IMR-90 (cell line): ENCODE measurements around the gene UBAC1. TPM values are rescaled to one million over a fixed set of nuclear protein-coding genes. Genes with fewer than 3 reads are reported as not detected.

Experiments
- ATAC-seq: fragments of 200-7000 bp; cut with Tn5 transposase; 2 replicates; pipeline ENCODE4 v1.9.1; 2020; ENCODE audit warnings: low read depth, mild to moderate bottlenecking, moderate library complexity
- BruUV-seq: library from RNA; stranded (reverse); fragments of 400-500 nt; replicated peaks from 2 replicates; lab custom pipeline; 2021; lab: Mats Ljungman, UMichigan
- CTCF ChIA-PET: fragments of 300-600 bp; formaldehyde crosslinking; extraction: SDS; loops from one replicate; lab custom pipeline; 2021; ENCODE audit warnings: antibody characterized with exemption; lab: Yijun Ruan, JAX
- POLR2A ChIA-PET: fragments of 300-600 bp; sonication (Branson Sonifier 250); formaldehyde crosslinking; loops from one replicate; lab custom pipeline; 2022; ENCODE audit warnings: antibody characterized with exemption; ENCODE audit not compliant: unreplicated experiment; lab: Charles Lee
- DNase-seq: peaks from one replicate; pipeline ENCODE4 v3.0.0; 2013
- H2AFZ ChIP-seq: replicated peaks from 2 replicates; pipeline ENCODE3; 2013; ENCODE audit warnings: low read length, mild to moderate bottlenecking; ENCODE audit not compliant: poor library complexity
- H2AK5ac ChIP-seq: 2 replicates; pipeline ENCODE4 v1.6.1; 2013; ENCODE audit warnings: low read depth, low read length, inconsistent platforms
- H2AK9ac ChIP-seq: replicated peaks from 2 replicates; pipeline ENCODE3; 2013; ENCODE audit warnings: mild to moderate bottlenecking, low read depth, low read length, moderate library complexity; ENCODE audit not compliant: poor library complexity
- H2BK120ac ChIP-seq: 2 replicates; pipeline ENCODE4 v1.6.1; 2013; ENCODE audit warnings: low read depth, low read length, inconsistent platforms
- H2BK15ac ChIP-seq: 3 replicates; pipeline ENCODE4 v1.6.1; 2013; ENCODE audit warnings: low read depth, low read length, inconsistent platforms
- H2BK20ac ChIP-seq: 2 replicates; pipeline ENCODE4 v1.6.1; 2013; ENCODE audit warnings: low read depth, mild to moderate bottlenecking, inconsistent platforms, low read length, moderate library complexity
- H2BK5ac ChIP-seq: 2 replicates; pipeline ENCODE4 v1.6.1; 2013; ENCODE audit warnings: mild to moderate bottlenecking, low read depth, low read length, inconsistent platforms; ENCODE audit not compliant: poor library complexity, severe bottlenecking
- H3K14ac ChIP-seq: replicated peaks from 2 replicates; pipeline ENCODE4 v1.6.1; 2013; ENCODE audit warnings: low read depth, low read length, inconsistent platforms
- H3K18ac ChIP-seq: 2 replicates; pipeline ENCODE4 v1.6.1; 2013; ENCODE audit warnings: low read depth, low read length, control low read depth
- H3K23ac ChIP-seq: 2 replicates; pipeline ENCODE4 v1.6.1; 2013; ENCODE audit warnings: low read depth, low read length, inconsistent platforms
- H3K27ac ChIP-seq: 2 replicates; pipeline ENCODE4 v1.5.1; 2013; ENCODE audit warnings: mild to moderate bottlenecking, control low read depth, low read length; ENCODE audit not compliant: insufficient read depth
- H3K27me3 ChIP-seq: 2 replicates; pipeline ENCODE4 v1.6.1; 2013; ENCODE audit warnings: low read length; ENCODE audit not compliant: control insufficient read depth, insufficient read depth
- H3K36me3 ChIP-seq: 2 replicates; pipeline ENCODE4 v1.6.1; 2013; ENCODE audit warnings: low read length, mixed read lengths; ENCODE audit not compliant: control insufficient read depth, insufficient read depth
- H3K4ac ChIP-seq: 2 replicates; pipeline ENCODE4 v1.6.1; 2013; ENCODE audit warnings: low read depth, low read length, inconsistent platforms
- H3K4me1 ChIP-seq: 2 replicates; pipeline ENCODE4 v1.6.1; 2013; ENCODE audit warnings: low read length, mixed read lengths; ENCODE audit not compliant: control insufficient read depth, insufficient read depth
- H3K4me2 ChIP-seq: 2 replicates; pipeline ENCODE4 v1.6.1; 2013; ENCODE audit warnings: low read depth, mild to moderate bottlenecking, control low read depth, low read length, moderate library complexity
- H3K4me3 ChIP-seq: 2 replicates; pipeline ENCODE4 v1.5.1; 2013; ENCODE audit warnings: low read depth, mild to moderate bottlenecking, control low read depth, low read length, moderate library complexity; ENCODE audit not compliant: insufficient read depth
- H3K56ac ChIP-seq: 2 replicates; pipeline ENCODE4 v1.6.1; 2013; ENCODE audit warnings: low read length, inconsistent platforms; ENCODE audit not compliant: insufficient read depth; ENCODE audit errors: extremely low read depth
- H3K79me1 ChIP-seq, 2 experiments: 2 replicates each; pipeline ENCODE4 v1.6.1; 2013; ENCODE audit warnings: low read length in 2 of 2, inconsistent platforms in 1 of 2, low read depth in 1 of 2
- H3K9ac ChIP-seq: 2 replicates; pipeline ENCODE4 v1.6.1; 2013; ENCODE audit warnings: low read depth, low read length, control low read depth
- H3K9me1 ChIP-seq: 2 replicates; pipeline ENCODE4 v1.6.1; 2013; ENCODE audit warnings: low read length, inconsistent platforms; ENCODE audit not compliant: insufficient read depth
- H3K9me3 ChIP-seq: 2 replicates; pipeline ENCODE4 v1.6.1; 2013; ENCODE audit warnings: low read length; ENCODE audit not compliant: control insufficient read depth, insufficient read depth
- H4K20me1 ChIP-seq: 2 replicates; pipeline ENCODE4 v1.6.1; 2013; ENCODE audit warnings: low read length, inconsistent platforms; ENCODE audit not compliant: insufficient read depth
- H4K5ac ChIP-seq: 2 replicates; pipeline ENCODE4 v1.6.1; 2013; ENCODE audit warnings: mild to moderate bottlenecking, low read depth, low read length, control low read depth
- H4K8ac ChIP-seq, 2 experiments: 2 replicates each; pipeline ENCODE4 v1.6.1; 2013; ENCODE audit warnings: low read depth in 2 of 2, low read length in 2 of 2, control low read depth in 1 of 2, inconsistent platforms in 1 of 2
- H4K91ac ChIP-seq: 2 replicates; pipeline ENCODE4 v1.6.1; 2013; ENCODE audit warnings: low read depth, low read length, inconsistent platforms; ENCODE audit not compliant: insufficient read depth
- CEBPB ChIP-seq: IDR thresholded peaks from 2 replicates; pipeline ENCODE4 v1.6.1; 2012; ENCODE audit warnings: low read depth, low read length, improper control_type of control experiment
- ELK1 ChIP-seq: fragments of 150-350 bp; IDR thresholded peaks from 2 replicates; pipeline ENCODE4 v1.6.1; 2016; ENCODE audit warnings: low read depth, mild to moderate bottlenecking, low read length, moderate library complexity, borderline replicate concordance
- whole genome bisulfite sequencing, 2 experiments: methylation state at CpG; one replicate each; pipeline versions ENCODE4 v1.1.5 to v1.1.7; 2013; ENCODE audit warnings: missing lambda C conversion rate in 2 of 2; ENCODE audit not compliant: insufficient read length in 1 of 2; ENCODE audit errors: extremely low coverage in 2 of 2; 5-methylcytosine and 5-hydroxymethylcytosine counted together
- dilution Hi-C: fragments of 300-500 bp; cut with HindIII; formaldehyde crosslinking; loops from one replicate; pipeline ENCODE4 v1.14.3; 2018; ENCODE audit warnings: low sequenced_read_pairs; ENCODE audit not compliant: unreplicated experiment
- in situ Hi-C: fragments of 300-500 bp; cut with MboI; formaldehyde crosslinking; loops from 3 replicates; pipeline ENCODE4 v1.14.3; 2019; ENCODE audit warnings: low sequenced_read_pairs, inconsistent platforms, mixed read lengths
- intact Hi-C: fragments of 100-400 bp; cut with micrococcal nuclease; formaldehyde crosslinking; loops from 2 replicates; pipeline ENCODE4 v1.10.0; 2022
- polyA plus RNA-seq, 3 experiments: library from polyadenylated mRNA; depleted of rRNA; stranded (reverse); fragments of >200 nt; gene quantifications; 2 replicates each; pipeline ENCODE4 v1.2.3, GENCODE V29; 2012; ENCODE audit warnings: low replicate concordance in 1 of 3
- total RNA-seq: library from RNA; depleted of rRNA; stranded (reverse); fragments of >200 nt; gene quantifications from 2 replicates; pipeline ENCODE4 v1.2.3, GENCODE V29; 2012

Gene UBAC1
- total and polyA plus RNA-seq, 2 of the 4 experiments (the other 2 are of a cell fraction) = 25.3 to 33.9 TPM

- H3K4ac ChIP-seq = no peak overlapping the region
- no peak overlapping the region for H3K14ac ChIP-seq
- no peak overlapping the region for H3K4me3 ChIP-seq
- H3K9me1 ChIP-seq = 0 out of 2 replicates have a peak, but pooled peaks cover 3% of the 10 kb centered on the region
- no peaks in the 10 kb centered on the region for H3K9me3 ChIP-seq
- CTCF ChIA-PET = interaction anchor here (1.1 to 2.5 kb wide), 4 partner anchors 83 to 154 kb away, joined by 3 to 15 read pairs (median 4); no protein-coding TSS in a partner anchor
- peaks cover 2% of the 10 kb centered on the region; the same call in 1 of the 2 replicates for H3K4me1 ChIP-seq
- no peak overlapping the region for H2AK5ac ChIP-seq
- H3K56ac ChIP-seq = no peak overlapping the region
- in situ Hi-C loops (no loop called here), dilution Hi-C loops (no loop called here), intact Hi-C loops (no loop called here)
- H3K9ac ChIP-seq = no peak overlapping the region
- 49% methylated on average over 5 of the region's 7 CpGs; no CpG with 5 or more reads in 1 of the 2 experiments for WGBS, 2 experiments
- no peak overlapping the region for H3K27ac ChIP-seq
- H2BK15ac ChIP-seq = no peak overlapping the region
- peaks cover 11% of the 10 kb centered on the region for H4K20me1 ChIP-seq
- H3K36me3 ChIP-seq = no peaks in the 10 kb centered on the region
- H2BK20ac ChIP-seq = no peak overlapping the region
- POLR2A ChIA-PET = no interaction called here
- TF ChIP-seq ELK1 (no peak), CEBPB (peak; percentile 23; the same call in 1 of the 2 replicates)
- H4K8ac ChIP-seq = no peak overlapping the region
- H2BK5ac ChIP-seq = no peak overlapping the region
- no peak overlapping the region for H2AK9ac ChIP-seq
- H4K5ac ChIP-seq = no peak overlapping the region
- no peak overlapping the region for H4K91ac ChIP-seq
- no peak overlapping the region for H3K4me2 ChIP-seq
- BruUV-seq = no TSS peak
- DNase-seq (no peak), ATAC-seq (no peak)
- H2AFZ ChIP-seq = no peak overlapping the region
- no peak overlapping the region for H2BK120ac ChIP-seq
- H3K23ac ChIP-seq = no peak overlapping the region
- no peak overlapping the region for H3K18ac ChIP-seq
- peaks cover 4% of the 10 kb centered on the region; the same call in 1 of the 2 replicates for H3K27me3 ChIP-seq
- H3K79me1 ChIP-seq = 0 out of 4 replicates have a peak, but pooled peaks cover 0 to 3% of the 10 kb centered on the region in 2 experiments
These were observed 7.4 kb upstream of the UBAC1 start for GRCh38 chr9:135968601-135969000.
